ENCODE results near the gene SPIN1. TPM values are rescaled to one million over a fixed set of nuclear protein-coding genes. Genes with fewer than 3 reads are reported as not detected.

The SPIN1 gene
- total and polyA plus RNA-seq, 2 of the 8 experiments (the other 6 are each of a cell fraction or from before 2014, with no cell fraction given), result 69.9 to 139 TPM

- TF ChIP-seq RAD21 (IDR thresholded peaks at IDR 0.05 in 1 of 2, conservative IDR thresholded peaks at IDR 0.05 in 1 of 2; ENCODE audit: low read depth in 2 of 2, low read length in 2 of 2), result no peak
Observed at GRCh38 chr9:88363661-88364060, 24.6 kb upstream of the SPIN1 start (continued).
